ENCODE results near the gene MNX1.

GRCh38 chr7:157032128-157032527, 21.7 kb upstream of the MNX1 start:
- no peak for TF ChIP-seq CTCF (conservative IDR thresholded peaks at IDR 0.05)
- TF ChIP-seq ZFX (IDR thresholded peaks at IDR 0.05): no peak
